NCI-H345 (cell line): ENCODE results near the gene SALL3.

ENCODE experiments used
- DNase-seq: peaks from one replicate; lab custom pipeline; 2025; lab: John Stamatoyannopoulos, UW

Gene SALL3

DNA sequence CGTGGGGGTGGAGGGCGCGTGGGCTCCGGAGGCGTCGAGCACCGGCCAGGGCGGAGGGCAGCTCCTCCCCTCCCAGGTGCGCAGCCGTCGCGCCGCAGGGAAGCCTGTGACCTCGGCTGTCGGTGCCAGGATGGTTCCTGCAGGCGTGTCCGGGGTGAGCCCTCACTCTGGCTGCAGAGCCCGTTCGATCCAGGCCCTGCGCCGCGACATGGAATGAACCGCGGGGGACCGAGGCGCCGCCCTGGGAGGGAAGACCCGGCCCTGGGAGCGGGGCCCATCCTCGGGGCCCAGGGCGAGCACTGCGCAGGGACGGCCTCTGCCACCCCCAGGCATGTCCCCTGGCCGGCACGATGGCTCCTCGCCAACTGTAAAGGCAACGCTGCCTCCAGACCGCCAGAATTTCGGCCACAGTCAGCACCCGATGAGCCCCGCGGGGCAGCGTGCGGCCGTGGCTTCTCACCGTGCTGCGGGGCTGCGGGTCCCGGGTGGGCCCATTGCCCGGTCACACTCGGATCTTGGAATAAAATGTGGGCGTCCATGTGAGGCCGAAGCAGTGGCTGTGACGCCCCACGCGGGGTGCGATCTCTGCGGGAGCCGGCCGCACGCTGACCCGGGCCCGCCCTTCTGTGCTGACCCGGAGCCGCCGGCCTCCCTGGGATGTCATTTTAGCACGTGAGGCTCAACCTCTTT lies 26.6 kb downstream of the SALL3 start:
- no peak for DNase-seq

DNA sequence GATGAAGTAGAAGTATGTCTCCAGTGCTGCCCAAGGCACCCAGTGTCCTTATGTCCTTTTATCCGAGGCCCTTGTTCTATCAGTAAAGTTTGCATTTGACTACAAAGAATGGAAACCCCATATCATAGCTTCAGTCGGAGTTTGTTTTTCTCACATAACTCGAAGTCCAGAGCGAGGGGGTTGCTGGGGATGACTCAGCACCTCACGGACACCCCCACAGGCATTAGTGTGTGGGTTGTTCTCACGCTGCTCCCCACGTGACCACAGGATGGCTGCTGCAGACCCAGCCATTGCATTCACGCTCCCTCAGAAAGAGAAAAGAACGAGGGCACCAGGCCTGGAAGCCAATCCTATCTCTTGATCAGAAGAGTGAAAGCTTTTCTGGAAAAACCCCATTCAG lies 27.8 kb downstream of the SALL3 start:
- DNase-seq = no peak

DNA sequence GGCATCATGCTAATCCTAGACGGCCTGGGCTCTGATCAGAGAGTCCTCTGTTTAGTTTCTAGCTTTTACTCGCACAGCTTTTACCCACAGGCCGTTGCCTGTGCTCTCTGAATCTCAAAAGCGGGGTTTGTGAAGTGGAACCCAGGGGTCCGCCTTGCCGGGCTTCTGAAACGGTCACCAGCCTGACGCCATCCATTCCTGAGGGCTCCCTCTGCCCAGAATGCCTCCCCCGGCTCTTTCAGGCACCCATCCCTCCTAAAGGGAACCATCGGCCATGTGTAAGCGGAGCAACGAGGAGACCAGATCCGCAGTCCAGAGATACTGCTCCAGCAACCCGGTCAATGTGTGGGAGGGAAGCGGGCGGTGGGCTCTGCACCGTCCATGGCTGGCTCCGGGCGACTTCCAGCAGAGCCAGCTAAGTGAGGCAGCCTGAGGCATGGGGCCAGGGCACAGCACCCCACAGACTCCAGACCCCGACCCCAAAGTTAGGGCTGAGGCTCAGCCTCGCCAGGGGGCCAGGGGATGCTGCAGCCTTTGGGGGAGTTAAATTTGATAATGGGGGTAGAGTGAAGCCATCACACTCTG lies 28.8 kb downstream of the SALL3 start:
- no peak for DNase-seq

DNA sequence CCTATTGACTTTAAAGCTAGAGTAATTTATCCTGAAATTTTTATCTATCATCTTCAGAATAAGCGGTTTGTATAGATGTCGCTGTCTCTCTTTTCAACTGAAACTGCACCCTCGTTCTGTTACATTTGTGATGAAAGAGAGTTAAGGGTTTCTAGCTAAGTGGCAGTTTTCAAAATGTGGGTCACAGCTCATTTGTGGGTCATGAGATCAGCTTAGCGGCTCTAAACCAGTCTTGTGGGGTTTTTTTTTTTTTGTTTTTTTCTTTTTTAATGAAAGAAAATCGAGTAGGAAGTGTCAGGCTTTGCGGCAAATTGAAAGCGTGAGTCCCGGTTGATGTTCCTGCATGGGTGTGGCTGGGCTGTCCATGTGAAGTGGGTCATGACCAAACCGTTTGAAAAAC lies 31.2 kb downstream of the SALL3 start:
- no peak for DNase-seq

DNA sequence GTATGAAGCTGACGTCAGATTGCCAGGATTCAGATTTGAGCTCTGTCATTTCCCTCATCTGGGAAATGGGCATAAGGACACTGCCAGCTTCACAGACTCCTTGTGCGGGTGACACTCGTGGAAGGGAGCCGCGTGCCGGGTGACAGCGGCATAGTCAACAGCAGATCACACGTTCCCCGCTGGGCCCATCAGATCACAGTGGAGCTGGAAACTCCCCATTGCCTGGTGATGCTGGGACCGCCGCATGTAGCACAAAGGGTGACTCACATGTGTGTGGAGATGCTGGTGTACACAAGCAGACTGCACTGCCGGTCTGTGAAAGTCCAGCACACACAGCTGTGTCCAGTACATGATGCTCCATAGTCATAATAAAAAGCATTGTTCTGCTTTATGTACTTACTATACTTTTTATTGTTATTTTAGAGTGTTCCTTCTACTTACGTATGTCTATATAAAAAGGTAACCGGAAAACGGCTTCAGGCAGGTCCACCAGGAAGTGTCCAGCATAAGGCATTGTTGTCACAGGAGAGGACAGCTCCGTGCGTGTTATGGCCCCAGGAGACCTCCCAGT lies 31.8 kb downstream of the SALL3 start:
- no peak for DNase-seq

DNA sequence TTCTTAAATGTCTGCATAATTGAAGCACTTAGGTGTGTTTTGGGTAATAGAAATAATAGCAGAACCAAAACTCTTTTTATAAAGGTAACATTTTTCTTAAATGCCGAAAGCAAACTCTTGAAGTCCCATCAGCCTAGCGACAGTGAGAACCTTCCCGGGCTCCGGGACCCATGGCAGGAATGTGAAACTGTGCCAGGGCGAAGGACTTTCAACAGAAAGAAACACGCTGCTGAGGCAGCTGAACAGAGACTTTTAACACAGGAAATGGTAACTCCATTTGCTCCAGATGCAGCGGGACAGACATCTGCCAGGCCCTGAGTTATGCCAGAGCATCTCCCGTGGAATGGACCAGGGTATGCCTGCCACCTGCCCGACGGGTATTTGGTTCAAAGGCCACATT lies 34.3 kb downstream of the SALL3 start:
- DNase-seq = no peak

DNA sequence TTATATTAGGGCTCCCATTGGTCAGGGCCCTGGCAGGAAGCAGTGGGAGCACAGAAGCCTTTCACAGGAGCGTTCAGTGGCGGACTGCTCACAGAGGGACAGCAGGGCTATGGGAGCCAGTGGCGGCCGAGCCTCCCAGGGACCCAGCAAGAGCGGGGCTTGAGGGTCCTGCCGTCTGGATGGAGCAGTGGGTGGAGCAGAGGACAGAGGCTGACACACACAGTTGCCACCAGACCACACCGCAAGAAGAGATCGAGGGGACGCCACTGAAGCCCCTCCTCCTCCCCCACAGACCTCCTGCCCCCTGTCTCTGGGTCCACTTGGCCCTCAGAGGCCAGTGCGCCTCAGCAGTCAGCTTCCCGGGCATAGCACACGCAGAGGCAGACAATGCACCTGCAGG lies 39.3 kb downstream of the SALL3 start:
- DNase-seq = no peak

DNA sequence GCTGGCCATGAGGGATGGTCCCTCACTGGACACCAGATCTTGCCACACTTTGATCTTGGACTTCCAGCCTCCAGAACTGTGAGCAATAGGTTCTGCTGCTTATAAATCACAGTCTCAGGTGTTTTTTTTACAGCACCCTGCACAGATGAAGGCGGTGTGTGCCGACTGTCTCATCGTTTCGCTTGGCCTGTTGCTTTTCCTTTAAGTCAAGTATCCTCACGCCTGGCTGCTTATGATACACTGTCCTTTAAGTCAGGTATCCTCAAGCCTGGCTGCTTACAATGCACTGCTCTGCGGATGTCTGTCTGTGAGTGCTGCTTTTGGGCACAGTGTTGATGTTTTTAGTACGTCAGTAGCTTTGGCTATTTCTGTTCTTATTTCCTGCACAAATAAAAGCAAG lies 40.3 kb downstream of the SALL3 start:
- no peak for DNase-seq

DNA sequence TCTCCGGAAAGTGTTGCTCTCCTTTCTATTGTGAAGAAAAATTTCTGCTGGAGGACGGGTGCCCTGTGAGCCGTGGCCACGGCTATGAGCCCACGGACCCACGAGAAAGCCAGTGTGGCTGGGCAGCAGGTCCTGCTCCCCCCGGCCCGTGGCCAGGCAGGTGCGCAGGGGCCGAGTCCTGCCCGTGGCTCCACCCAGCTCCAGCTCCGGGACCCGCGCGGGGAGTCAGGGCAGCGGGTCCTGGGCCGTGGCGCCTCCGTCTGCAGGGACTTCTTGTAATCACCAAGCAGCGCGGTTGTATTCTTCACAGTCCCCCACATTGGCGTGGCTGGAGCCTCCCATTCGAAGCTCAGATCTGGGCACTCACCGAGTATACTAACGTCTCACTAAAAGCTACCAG lies 43.0 kb downstream of the SALL3 start:
- no peak for DNase-seq

DNA sequence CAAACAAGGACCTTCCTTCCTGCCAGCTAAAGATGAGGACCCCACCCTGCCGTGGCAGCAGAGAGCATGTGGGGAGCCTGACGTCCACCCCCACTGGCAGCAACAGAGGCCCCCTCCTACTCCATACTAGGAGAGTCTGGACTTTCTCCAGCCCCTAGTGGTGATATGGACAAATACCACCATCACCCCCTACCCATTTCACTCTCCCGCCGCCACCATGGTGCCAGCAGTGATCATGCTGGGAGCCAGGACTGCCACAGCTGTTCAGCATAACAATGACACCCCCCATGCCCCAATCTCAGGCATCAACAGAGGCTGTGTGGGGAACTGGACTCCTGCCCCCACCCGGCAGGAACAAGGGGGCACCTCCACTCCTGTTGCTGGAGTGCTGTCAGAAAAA lies 46.9 kb downstream of the SALL3 start:
- no peak for DNase-seq

DNA sequence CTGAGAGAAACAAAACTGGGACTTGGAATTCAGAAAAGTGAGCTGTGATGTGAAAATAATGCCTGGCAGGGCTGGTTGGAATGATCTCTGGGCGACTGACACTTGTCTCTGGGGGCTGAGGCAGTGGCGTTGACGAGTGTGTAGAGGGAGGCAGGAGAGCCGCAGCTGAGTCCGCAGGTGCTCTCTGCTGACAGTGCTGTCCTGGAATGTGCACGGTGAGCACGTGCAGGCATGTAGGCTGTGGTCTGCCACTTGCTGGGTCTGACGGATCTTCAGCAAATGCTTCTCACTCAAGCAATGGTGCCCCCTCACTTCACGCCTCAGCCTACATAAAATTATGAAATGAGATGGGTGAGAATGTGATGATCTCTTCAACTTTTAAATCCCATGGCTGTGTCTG lies 51.1 kb downstream of the SALL3 start:
- no peak for DNase-seq

DNA sequence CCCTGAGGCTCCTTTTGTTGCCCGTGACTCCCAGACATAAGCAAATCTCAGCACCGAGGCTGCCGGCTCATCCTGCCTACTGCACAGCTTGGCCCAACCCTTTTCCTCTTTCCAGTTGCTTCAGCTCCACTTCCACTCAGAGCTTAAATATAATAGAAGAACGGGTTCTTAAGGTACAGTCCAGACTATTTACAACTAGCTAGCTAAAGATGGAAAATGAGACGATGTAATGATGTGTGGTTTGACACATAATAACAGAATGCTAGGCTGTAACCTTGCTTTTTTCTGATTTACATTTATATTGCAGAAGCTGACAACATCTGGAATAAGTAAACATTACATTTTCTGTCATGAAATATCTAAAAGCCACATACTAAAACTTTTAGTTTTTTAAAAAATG lies 62.7 kb downstream of the SALL3 start:
- DNase-seq = no peak

DNA sequence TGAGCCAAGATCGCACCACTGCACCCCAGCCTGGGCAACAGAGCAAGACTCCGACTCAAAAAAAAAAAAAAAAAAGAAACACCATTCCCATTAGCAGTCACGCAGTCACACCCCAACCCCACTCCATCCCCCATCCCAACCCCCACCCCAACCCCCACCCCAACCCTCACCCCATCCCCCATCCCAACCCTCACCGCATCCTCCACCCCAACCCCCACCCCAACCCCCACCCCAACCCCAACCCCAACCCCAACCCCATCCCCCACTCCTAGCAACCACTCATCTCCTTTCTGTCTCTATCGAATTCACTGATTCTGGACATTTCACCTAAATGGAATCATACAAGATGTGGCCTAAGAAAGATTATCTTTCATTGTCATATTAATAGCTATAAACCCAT lies 63.7 kb downstream of the SALL3 start:
- no peak for DNase-seq

DNA sequence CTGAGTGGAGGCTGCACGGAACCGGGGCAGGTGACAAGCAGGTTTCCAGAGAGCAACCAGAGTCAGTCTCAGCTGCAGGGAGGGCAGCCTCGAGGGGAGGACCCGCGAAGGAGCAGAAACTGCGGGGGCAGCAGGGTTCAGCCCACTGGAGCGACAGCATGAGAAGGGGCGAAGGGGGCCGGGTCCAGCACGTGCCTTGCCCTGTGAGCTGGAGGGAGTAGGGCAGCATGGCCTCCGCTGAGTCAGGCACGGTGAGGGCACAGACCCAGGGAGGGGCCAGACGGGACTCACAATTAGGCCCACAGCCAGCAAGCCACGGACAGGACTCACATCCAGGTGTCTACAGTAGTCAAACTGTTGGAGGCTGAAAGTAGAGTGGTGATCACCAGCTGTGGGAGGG lies 66.9 kb downstream of the SALL3 start:
- DNase-seq = no peak

DNA sequence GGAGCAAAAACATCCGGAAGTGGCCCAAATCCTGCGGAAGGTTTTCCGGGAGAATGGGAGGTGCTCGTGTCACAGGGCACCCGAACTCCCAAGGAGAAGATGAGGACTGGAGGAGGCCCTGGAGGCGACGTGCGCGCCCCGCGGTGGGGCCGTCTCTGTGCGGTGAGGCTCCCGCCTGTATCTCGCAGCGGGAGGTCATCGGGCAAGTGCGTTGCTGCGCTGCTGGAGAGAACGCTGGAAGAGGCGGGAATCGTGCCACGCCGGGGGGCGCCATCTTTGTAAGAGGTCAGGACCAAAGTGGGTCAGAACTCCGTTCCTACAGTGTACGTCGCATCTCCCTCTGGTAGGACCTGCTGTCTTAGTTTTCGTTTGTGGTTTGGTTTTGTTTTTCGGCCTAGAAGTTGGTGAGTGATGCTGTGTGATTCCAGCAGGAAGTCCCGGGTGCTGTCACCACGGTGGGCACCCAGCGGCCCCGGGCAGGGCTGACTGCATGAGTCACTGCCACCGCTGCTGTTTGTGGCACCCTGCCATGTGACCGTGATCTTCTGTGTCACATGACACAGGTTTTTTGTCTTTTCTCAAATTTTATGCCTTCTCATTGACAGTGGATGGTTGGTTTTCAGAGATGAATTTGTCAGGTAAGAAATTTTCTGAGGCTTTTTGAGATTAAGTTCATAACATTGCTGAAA lies 68.1 kb downstream of the SALL3 start:
- DNase-seq = no peak

DNA sequence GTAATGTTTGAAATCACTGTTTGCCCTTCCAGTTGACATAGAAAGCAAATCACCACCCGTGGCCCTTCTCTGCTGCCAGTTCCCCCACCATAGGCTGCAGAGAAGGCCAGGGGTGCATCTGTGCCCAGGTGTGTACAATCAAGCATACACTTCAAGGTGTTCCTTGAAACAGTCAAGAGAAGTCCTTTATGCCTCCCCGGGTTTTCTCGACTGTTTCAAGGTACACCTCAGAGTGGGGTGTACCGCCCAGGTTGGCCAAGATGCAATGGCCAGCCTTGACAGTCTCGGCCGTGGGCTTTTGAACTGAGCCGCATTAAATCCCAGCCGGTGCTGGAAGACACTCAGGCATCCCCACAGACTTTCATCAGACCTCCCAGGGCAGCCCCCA lies 68.6 kb downstream of the SALL3 start:
- DNase-seq = no peak

DNA sequence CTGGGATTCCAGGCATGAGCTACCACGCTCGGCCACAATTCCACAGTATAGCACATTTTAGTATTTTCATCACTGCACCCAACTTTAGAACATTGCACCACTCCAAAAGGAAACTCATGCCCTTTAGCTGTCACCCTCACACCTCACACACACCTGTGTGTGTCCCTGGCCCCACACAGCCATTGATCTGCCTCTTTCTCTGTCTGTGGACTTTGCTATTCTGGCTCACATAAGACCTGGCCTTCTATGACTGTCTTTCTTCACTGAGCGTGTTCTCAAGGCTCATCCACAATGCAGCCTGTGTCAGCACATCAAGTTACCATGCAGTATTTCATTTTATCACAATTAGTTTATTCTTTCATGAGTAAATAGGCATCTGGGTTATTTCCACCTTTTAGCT lies 69.9 kb downstream of the SALL3 start:
- no peak for DNase-seq
